ENCODE data around the gene FAAP20.

- no peak for TF ChIP-seq YY1 (IDR thresholded peaks at IDR 0.05; ENCODE audit: insufficient read depth, insufficient read length)
- no peak for TF ChIP-seq ZNF274 (IDR thresholded peaks at IDR 0.05; ENCODE audit: low read depth, low read length)
- TF ChIP-seq SUZ12 (IDR thresholded peaks at IDR 0.05; ENCODE audit: extremely low read depth, insufficient read depth, insufficient read length) = no peak
Measured at GRCh38 chr1:2209400-2210083, 15.0 kb upstream of the FAAP20 start.
